Smooth muscle cell (in vitro differentiated cells): ENCODE results near the gene RNASE4. TPM values are rescaled to one million over a fixed set of nuclear protein-coding genes. Genes with fewer than 3 reads are reported as not detected.
"Not testable (repeated sequence)": the region's sequence is repeated elsewhere in the genome, so short reads cannot be mapped to it uniquely, and the experiment has no call there.

Source experiments
- DNase-seq: peaks from one replicate; lab custom pipeline; 2025; ENCODE audit not compliant: unreplicated experiment; lab: John Stamatoyannopoulos, UW
- H2AFZ ChIP-seq: fragments of 200-600 bp; sonication (generic); 2 replicates; pipeline ENCODE4 v1.6.0; 2016; ENCODE audit warnings: antibody characterized with exemption, low read depth, mild to moderate bottlenecking
- H3F3A ChIP-seq: fragments of 200-600 bp; sonication (generic); 2 replicates; pipeline ENCODE4 v1.6.0; 2017; ENCODE audit warnings: antibody characterized with exemption, low read depth
- H3K27ac ChIP-seq: fragments of 200-600 bp; sonication (generic); 2 replicates; pipeline ENCODE4 v1.5.1; 2016; ENCODE audit warnings: low read depth, mild to moderate bottlenecking
- H3K27me3 ChIP-seq: fragments of 200-600 bp; sonication (generic); 2 replicates; pipeline ENCODE4 v1.6.1; 2016; ENCODE audit warnings: low read depth, mild to moderate bottlenecking
- H3K36me3 ChIP-seq: fragments of 200-600 bp; sonication (generic); 2 replicates; pipeline ENCODE4 v1.5.1; 2016; ENCODE audit warnings: low read depth
- H3K4me1 ChIP-seq: fragments of 200-600 bp; sonication (generic); 2 replicates; pipeline ENCODE4 v1.5.1; 2016; ENCODE audit warnings: low read depth
- H3K4me2 ChIP-seq: fragments of 200-600 bp; sonication (generic); 2 replicates; pipeline ENCODE4 v1.6.0; 2016; ENCODE audit warnings: mild to moderate bottlenecking
- H3K4me3 ChIP-seq: fragments of 200-600 bp; sonication (generic); 2 replicates; pipeline ENCODE4 v1.5.1; 2016; ENCODE audit warnings: mild to moderate bottlenecking
- H3K79me2 ChIP-seq: fragments of 200-600 bp; sonication (generic); 2 replicates; pipeline ENCODE4 v1.6.0; 2016; ENCODE audit warnings: low read depth, mild to moderate bottlenecking
- H3K9ac ChIP-seq: fragments of 200-600 bp; sonication (generic); 2 replicates; pipeline ENCODE4 v1.6.0; 2016; ENCODE audit warnings: low read depth
- H3K9me3 ChIP-seq: fragments of 200-600 bp; sonication (generic); replicated peaks from 2 replicates; pipeline ENCODE4 v1.5.1; 2016; ENCODE audit warnings: low read depth
- H4K20me1 ChIP-seq: fragments of 200-600 bp; sonication (generic); 2 replicates; pipeline ENCODE4 v1.6.0; 2016; ENCODE audit warnings: low read depth
- CTCF ChIP-seq: fragments of 200-600 bp; sonication (generic); IDR thresholded peaks from 2 replicates; pipeline ENCODE4 v1.5.1; 2017; ENCODE audit warnings: borderline replicate concordance, mild to moderate bottlenecking, antibody characterized with exemption; ENCODE audit not compliant: insufficient read depth, poor library complexity, severe bottlenecking
- WGBS: methylation state at CpG from one replicate; pipeline ENCODE4 v1.1.7; 2016; ENCODE audit warnings: low lambda C conversion rate; 5-methylcytosine and 5-hydroxymethylcytosine counted together
- polyA plus RNA-seq: library from polyadenylated mRNA; unstranded; fragments of >200 nt; fragmentation: Nextera tagmentation; extraction: Ambion mirVana; gene quantifications from 2 replicates; pipeline ENCODE4 v1.2.1, GENCODE V29; 2016
- total RNA-seq: library from RNA; depleted of rRNA; stranded (reverse); fragments of >200 nt; gene quantifications from 2 replicates; pipeline ENCODE4 v1.2.3, GENCODE V29; 2014

Gene RNASE4
- total and polyA plus RNA-seq, 2 experiments from 2014 or later, result 28.6 to 34.8 TPM

- H3K27ac ChIP-seq, result no peak overlapping the region
- no peaks in the 10 kb centered on the region for H3K36me3 ChIP-seq
- DNase-seq, result no peak
- no peak overlapping the region for H3K4me2 ChIP-seq
- H3F3A ChIP-seq, result no peaks in the 10 kb centered on the region
- TF ChIP-seq CTCF, result no peak
- no peaks in the 10 kb centered on the region for H3K9me3 ChIP-seq
- H3K27me3 ChIP-seq, result no peaks in the 10 kb centered on the region
- H2AFZ ChIP-seq, result no peak overlapping the region
- H4K20me1 ChIP-seq, result no peaks in the 10 kb centered on the region
- H3K4me3 ChIP-seq, result no peak overlapping the region
- no peak overlapping the region for H3K9ac ChIP-seq
- WGBS, result 80% methylated on average over 6 of the region's 6 CpGs
- H3K79me2 ChIP-seq, result no peaks in the 10 kb centered on the region
- H3K4me1 ChIP-seq, result no peaks in the 10 kb centered on the region
These were observed 49.5 kb downstream of the RNASE4 start for GRCh38 chr14:20733684-20734429.

GRCh38 chr14:20734430-20734806, 50.1 kb downstream of the RNASE4 start:
- H2AFZ ChIP-seq, result no peak overlapping the region
- H3K27ac ChIP-seq, result no peak overlapping the region
- H3K4me3 ChIP-seq, result no peak overlapping the region
- no peaks in the 10 kb centered on the region for H3K4me1 ChIP-seq
- H3K4me2 ChIP-seq, result no peak overlapping the region
- H3K9me3 ChIP-seq, result no peaks in the 10 kb centered on the region
- no peaks in the 10 kb centered on the region for H3F3A ChIP-seq
- H3K27me3 ChIP-seq, result no peaks in the 10 kb centered on the region
- no peak for DNase-seq
- no peaks in the 10 kb centered on the region for H3K79me2 ChIP-seq
- no peak for TF ChIP-seq CTCF
- no peaks in the 10 kb centered on the region for H4K20me1 ChIP-seq
- 65% methylated on average over 4 of the region's 4 CpGs for WGBS
- H3K9ac ChIP-seq, result no peak overlapping the region
- no peaks in the 10 kb centered on the region for H3K36me3 ChIP-seq

- H2AFZ ChIP-seq, H3F3A ChIP-seq, H3K27ac ChIP-seq, H3K4me1 ChIP-seq, H4K20me1 ChIP-seq, H3K4me3 ChIP-seq, H3K27me3 ChIP-seq, H3K9ac ChIP-seq, H3K79me2 ChIP-seq, H3K4me2 ChIP-seq, DNase-seq, H3K9me3 ChIP-seq, H3K36me3 ChIP-seq: not testable (repeated sequence)
- WGBS, result 94% methylated on average over 7 of the region's 7 CpGs
These were observed 53.9 kb downstream of the RNASE4 start for GRCh38 chr14:20738292-20738691.

- Histone ChIP-seq H3F3A (no peaks in the 10 kb centered on the region), H3K4me3 (no peak overlapping the region), H4K20me1 (no peaks in the 10 kb centered on the region), H3K9ac (no peak overlapping the region), H3K4me1 (no peaks in the 10 kb centered on the region), H3K27me3 (no peaks in the 10 kb centered on the region), H3K4me2 (no peak overlapping the region), H3K27ac (no peak overlapping the region), H3K79me2 (no peaks in the 10 kb centered on the region), H3K36me3 (no peaks in the 10 kb centered on the region), H3K9me3 (no peaks in the 10 kb centered on the region), H2AFZ (no peak overlapping the region)
- WGBS, result 89% methylated on average over 4 of the region's 4 CpGs
- TF ChIP-seq CTCF, result no peak
- DNase-seq, result no peak
These were observed 57.8 kb downstream of the RNASE4 start for GRCh38 chr14:20742132-20742531.
